K562 (cell line): Measurements from ENCODE around the gene IRAK2. TPM values are rescaled to one million over a fixed set of nuclear protein-coding genes. Genes with fewer than 3 reads are reported as not detected.
A peak's percentile ranks its signal among the peaks of the same experiment; 100 is the strongest.

Experiments
- GTF2F1 ChIP-seq: IDR thresholded peaks from 2 replicates; pipeline ENCODE4 v1.6.1; 2011; ENCODE audit warnings: low read depth, low read length, improper control_type of control experiment
- MAFK ChIP-seq: IDR thresholded peaks from 2 replicates; pipeline ENCODE4 v1.6.1; 2011; ENCODE audit warnings: low read length, improper control_type of control experiment
- ZBTB40 ChIP-seq, 2 experiments: fragments of 450-650 bp in 1 of 2; sonication (generic) in 1 of 2; formaldehyde crosslinking in 1 of 2; IDR thresholded peaks; 2 replicates each; pipeline versions ENCODE4 v1.7.1 to v1.9.0; 2016 to 2022; ENCODE audit warnings: inconsistent platforms in 1 of 2, mild to moderate bottlenecking in 1 of 2, missing genetic modification reagents in 1 of 2
- ZNF23 ChIP-seq: fragments of 250-450 bp; sonication (Bioruptor Pico); IDR thresholded peaks from 2 replicates; pipeline ENCODE4 v1.4.0; 2020; ENCODE audit warnings: mild to moderate bottlenecking
- polyA plus RNA-seq, 8 experiments: library from polyadenylated mRNA; depleted of rRNA in 4 of 8; stranded (reverse) in 5 of 8; unstranded in 3 of 8; fragments of >200 nt; fragmentation: Nextera tagmentation in 2 of 8; fragmentation: Illumina TruSeq in 1 of 8; extraction: Ambion mirVana in 2 of 8; extraction: Trizol in 1 of 8; gene quantifications; 2 replicates each; pipeline versions ENCODE4 v1.2.1 to v1.2.3, GENCODE V29; 2011 to 2014; ENCODE audit warnings: inconsistent platforms in 1 of 8, missing spikeins in 1 of 8
- total RNA-seq, 7 experiments: library from RNA; depleted of rRNA in 6 of 7; stranded (reverse); fragments of >200 nt in 6 of 7; fragmentation: Illumina TruSeq in 2 of 7; extraction: Trizol in 2 of 7; gene quantifications; 2 replicates each; pipeline versions ENCODE4 v1.2.1 to v1.2.3, GENCODE V29; 2011 to 2021; ENCODE audit warnings: low replicate concordance in 1 of 7

IRAK2 gene
- total and polyA plus RNA-seq, 9 of the 15 experiments (the other 6 are each of a cell fraction or from before 2014, with no cell fraction given), result 0.42 to 4.4 (median 2.7) TPM

DNA sequence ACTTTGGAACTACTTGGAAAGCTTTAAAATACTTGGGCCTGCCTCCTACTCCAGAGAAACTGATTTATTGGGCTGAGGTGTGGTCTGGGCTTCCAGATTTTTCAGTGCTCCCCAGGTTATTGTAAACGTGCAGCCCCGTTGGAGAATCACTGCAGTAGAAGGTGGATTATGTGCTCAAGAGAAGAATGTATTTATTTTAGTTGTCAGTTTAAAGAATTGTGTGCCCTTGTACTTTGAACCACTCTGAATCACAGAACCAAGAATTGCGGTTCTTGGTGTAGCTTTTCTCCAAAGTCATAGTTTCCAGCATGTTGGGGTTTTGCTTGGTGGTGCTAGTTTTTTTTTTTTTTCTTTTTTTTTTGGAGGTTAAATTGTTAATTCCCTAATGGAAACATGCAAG is 85.1 kb downstream of the IRAK2 start (continued):
- TF ChIP-seq GTF2F1 (peak; percentile 44; the same call in 1 of the 2 replicates), ZNF23 (no peak), ZBTB40 (IDR thresholded peaks at IDR 0.05) (peak; percentile 29; the same call in 1 of the 2 replicates), ZBTB40 (CRISPR knock-in tag; IDR thresholded peaks at IDR 0.05) (no peak), MAFK (0 out of 2 replicates have a peak, but pooled peaks have one; percentile 0)
